ENCODE results near the gene KEAP1. TPM values are rescaled to one million over a fixed set of nuclear protein-coding genes. Genes with fewer than 3 reads are reported as not detected.

Gene KEAP1
- total RNA-seq, 1 experiment from 2014 or later, result 46.1 TPM

GRCh38 chr19:10450853-10451609 lies 52.1 kb downstream of the KEAP1 start:
- DNase-seq (ENCODE audit: low read depth), result no peak

GRCh38 chr19:10450191-10450852 lies 52.8 kb downstream of the KEAP1 start:
- no peak for DNase-seq (ENCODE audit: low read depth)

- no peak for DNase-seq (ENCODE audit: low read depth)
Observed at GRCh38 chr19:10449037-10449436, 54.1 kb downstream of the KEAP1 start.

- no peak for DNase-seq (ENCODE audit: low read depth)
Observed at GRCh38 chr19:10442698-10443097, 60.5 kb downstream of the KEAP1 start.

- DNase-seq (ENCODE audit: low read depth), result no peak
Observed at GRCh38 chr19:10439588-10439987, 63.6 kb downstream of the KEAP1 start.

Other genes with a start within 250 kb of the KEAP1 start
- 75.1 and 81.1 TPM in 2 replicates for gene ICAM1, start 232.2 kb downstream of the KEAP1 start, total RNA-seq (2014; rRNA removed; shearing (Covaris generic))
- 0.24 and 0.39 TPM in 2 replicates for gene ICAM4, start 216.4 kb downstream of the KEAP1 start, total RNA-seq (2014; rRNA removed; shearing (Covaris generic))
- 12.0 and 15.8 TPM in 2 replicates for gene ICAM5, start 213.4 kb downstream of the KEAP1 start, total RNA-seq (2014; rRNA removed; shearing (Covaris generic))
- 0.88 and 1.2 TPM in 2 replicates for gene ZGLP1, start 193.5 kb downstream of the KEAP1 start, total RNA-seq (2014; rRNA removed; shearing (Covaris generic))
- gene FDX2, start 187.3 kb downstream of the KEAP1 start, total RNA-seq (2014; rRNA removed; shearing (Covaris generic)), result 33.0 and 50.1 TPM in 2 replicates
- 9.0 and 11.8 TPM in 2 replicates for gene RAVER1, start 169.8 kb downstream of the KEAP1 start, total RNA-seq (2014; rRNA removed; shearing (Covaris generic))
- 16.8 and 21.5 TPM in 2 replicates for gene ICAM3, start 163.7 kb downstream of the KEAP1 start, total RNA-seq (2014; rRNA removed; shearing (Covaris generic))
- gene TYK2, start 122.8 kb downstream of the KEAP1 start, total RNA-seq (2014; rRNA removed; shearing (Covaris generic)), result 44.6 and 56.8 TPM in 2 replicates
- gene CDC37, start 99.8 kb downstream of the KEAP1 start, total RNA-seq (2014; rRNA removed; shearing (Covaris generic)), result 89.3 and 107 TPM in 2 replicates
- 1.3 and 2.0 TPM in 2 replicates for gene PDE4A, start 82.8 kb downstream of the KEAP1 start, total RNA-seq (2014; rRNA removed; shearing (Covaris generic))
- gene S1PR5, start 14.1 kb upstream of the KEAP1 start, total RNA-seq (2014; rRNA removed; shearing (Covaris generic)), result 0.29 TPM in 1 of 2 replicates, not detected in the other
- gene ATG4D, start 40.5 kb upstream of the KEAP1 start, total RNA-seq (2014; rRNA removed; shearing (Covaris generic)), result 13.2 and 16.3 TPM in 2 replicates
- 10.1 and 12.1 TPM in 2 replicates for gene KRI1, start 62.7 kb upstream of the KEAP1 start, total RNA-seq (2014; rRNA removed; shearing (Covaris generic))
- 32.9 and 58.4 TPM in 2 replicates for gene CDKN2D, start 65.6 kb upstream of the KEAP1 start, total RNA-seq (2014; rRNA removed; shearing (Covaris generic))
- 0.49 and 2.5 TPM in 2 replicates for gene AP1M2, start 84.0 kb upstream of the KEAP1 start, total RNA-seq (2014; rRNA removed; shearing (Covaris generic))
- 16.5 and 21.1 TPM in 2 replicates for gene SLC44A2, start 122.2 kb upstream of the KEAP1 start, total RNA-seq (2014; rRNA removed; shearing (Covaris generic))
- 102 and 107 TPM in 2 replicates for gene ILF3, start 151.0 kb upstream of the KEAP1 start, total RNA-seq (2014; rRNA removed; shearing (Covaris generic))
- 18.4 and 25.5 TPM in 2 replicates for gene QTRT1, start 198.1 kb upstream of the KEAP1 start, total RNA-seq (2014; rRNA removed; shearing (Covaris generic))
- gene DNM2, start 214.7 kb upstream of the KEAP1 start, total RNA-seq (2014; rRNA removed; shearing (Covaris generic)), result 46.6 and 77.3 TPM in 2 replicates

Measured in RPMI7951 (cell line).